LHCN-M2 (cell line): Measurements from ENCODE around the gene OAT. TPM values are rescaled to one million over a fixed set of nuclear protein-coding genes. Genes with fewer than 3 reads are reported as not detected.

ENCODE experiments used
- DNase-seq: peaks from one replicate; pipeline ENCODE4 v3.0.0-alpha.2; 2012; ENCODE audit warnings: low read depth
- total RNA-seq: library from RNA; depleted of rRNA; stranded (reverse); fragments of >200 nt; gene quantifications from 2 replicates; pipeline ENCODE4 v1.2.3, GENCODE V29; 2014; rRNA removed

Gene OAT
- total RNA-seq, 1 experiment from 2014 or later: 150 TPM

GRCh38 chr10:124353896-124354295 is 64.8 kb downstream of the OAT start:
- DNase-seq: no peak

- no peak for DNase-seq
These were observed 65.5 kb downstream of the OAT start for GRCh38 chr10:124353091-124353815.

GRCh38 chr10:124351481-124352220 is 67.1 kb downstream of the OAT start:
- DNase-seq: peak; percentile 26

GRCh38 chr10:124350806-124351205 is 67.9 kb downstream of the OAT start:
- DNase-seq: no peak

GRCh38 chr10:124349996-124350280 is 68.8 kb downstream of the OAT start:
- no peak for DNase-seq

- DNase-seq: no peak
These were observed 69.3 kb downstream of the OAT start for GRCh38 chr10:124349231-124349995.

GRCh38 chr10:124348801-124349200 is 69.9 kb downstream of the OAT start:
- DNase-seq: no peak

- no peak for DNase-seq
These were observed 70.8 kb downstream of the OAT start for GRCh38 chr10:124347956-124348355.

Other genes starting within 250 kb of the OAT start
- not detected in 2 replicates for gene NKX1-2, start 31.1 kb upstream of the OAT start, total RNA-seq
- gene LHPP, start 42.9 kb upstream of the OAT start, total RNA-seq: 11.9 and 13.2 TPM in 2 replicates